Mesenchymal stem cell (in vitro differentiated cells and primary cell): Measurements from ENCODE around the gene ZNF862. TPM values are rescaled to one million over a fixed set of nuclear protein-coding genes. Genes with fewer than 3 reads are reported as not detected.
"Not testable (repeated sequence)": the region's sequence is repeated elsewhere in the genome, so short reads cannot be mapped to it uniquely, and the experiment has no call there.

Source experiments
- DNase-seq: peaks from one replicate; pipeline ENCODE4 v3.0.0-alpha.2; 2013
- H2AFZ ChIP-seq: one replicate; pipeline ENCODE4 v1.6.1; 2013; ENCODE audit warnings: low read depth, mild to moderate bottlenecking, control low read depth, inconsistent platforms, low read length, moderate library complexity
- H2AK5ac ChIP-seq: 2 replicates; pipeline ENCODE4 v1.6.1; 2013; ENCODE audit warnings: low read length, moderate library complexity, mild to moderate bottlenecking, inconsistent platforms; ENCODE audit not compliant: severe bottlenecking
- H2BK120ac ChIP-seq: one replicate; pipeline ENCODE4 v1.6.1; 2013; ENCODE audit warnings: low read depth, mild to moderate bottlenecking, inconsistent platforms, low read length, moderate library complexity
- H2BK12ac ChIP-seq, 2 experiments: one replicate each; pipeline ENCODE4 v1.6.1; 2013; ENCODE audit warnings: inconsistent platforms in 2 of 2, low read length in 2 of 2, mild to moderate bottlenecking in 2 of 2, moderate library complexity in 2 of 2, control low read depth in 1 of 2
- H2BK15ac ChIP-seq: one replicate; pipeline ENCODE4 v1.6.1; 2013; ENCODE audit warnings: mild to moderate bottlenecking, low read depth, inconsistent platforms; ENCODE audit not compliant: poor library complexity, severe bottlenecking
- H2BK5ac ChIP-seq: 2 replicates; pipeline ENCODE4 v1.6.1; 2013; ENCODE audit warnings: low read depth, mild to moderate bottlenecking, low read length, control low read depth, inconsistent platforms; ENCODE audit not compliant: poor library complexity, severe bottlenecking
- H3K14ac ChIP-seq, 2 experiments: one replicate each; pipeline ENCODE4 v1.6.1; 2013; ENCODE audit warnings: inconsistent platforms in 2 of 2, low read length in 2 of 2, control low read depth in 1 of 2, mild to moderate bottlenecking in 1 of 2, moderate library complexity in 1 of 2
- H3K18ac ChIP-seq, 2 experiments: one replicate each; pipeline ENCODE4 v1.6.1; 2013; ENCODE audit warnings: inconsistent platforms in 2 of 2, low read length in 2 of 2, control low read depth in 1 of 2, low read depth in 1 of 2, mild to moderate bottlenecking in 1 of 2
- H3K23ac ChIP-seq, 2 experiments: one replicate each; pipeline ENCODE4 v1.6.1; 2013; ENCODE audit warnings: inconsistent platforms in 2 of 2, low read length in 2 of 2, mild to moderate bottlenecking in 2 of 2, moderate library complexity in 2 of 2, control low read depth in 1 of 2
- H3K27ac ChIP-seq: 2 replicates; pipeline ENCODE4 v1.5.1; 2013; ENCODE audit warnings: mild to moderate bottlenecking, moderate library complexity, low read length, control low read depth, inconsistent platforms; ENCODE audit not compliant: poor library complexity, severe bottlenecking
- H3K27me3 ChIP-seq, 2 experiments: 2 replicates each; pipeline versions ENCODE4 v1.6.1 to v1.7.0; 2013; ENCODE audit warnings: low read length in 2 of 2, mild to moderate bottlenecking in 2 of 2, moderate library complexity in 2 of 2, control low read depth in 1 of 2, inconsistent platforms in 1 of 2; ENCODE audit not compliant: control insufficient read depth in 1 of 2, insufficient read depth in 1 of 2
- H3K36me3 ChIP-seq, 2 experiments: 2 replicates each; pipeline versions ENCODE4 v1.6.1 to v1.7.0; 2013; ENCODE audit warnings: low read length in 2 of 2, control low read depth in 1 of 2, inconsistent platforms in 1 of 2, low read depth in 1 of 2, mild to moderate bottlenecking in 1 of 2; ENCODE audit not compliant: insufficient read depth in 2 of 2, control insufficient read depth in 1 of 2
- H3K4ac ChIP-seq, 2 experiments: one replicate each; pipeline ENCODE4 v1.6.1; 2013; ENCODE audit warnings: inconsistent platforms in 2 of 2, low read length in 2 of 2, mild to moderate bottlenecking in 2 of 2, moderate library complexity in 2 of 2, control low read depth in 1 of 2, low read depth in 1 of 2
- H3K4me1 ChIP-seq: 2 replicates; pipeline ENCODE4 v1.6.1; 2013; ENCODE audit warnings: low read depth, low read length, control low read depth; ENCODE audit not compliant: control insufficient read depth, insufficient read depth
- H3K4me2 ChIP-seq: 2 replicates; pipeline ENCODE4 v1.6.1; 2013; ENCODE audit warnings: low read length, mild to moderate bottlenecking, inconsistent platforms; ENCODE audit not compliant: poor library complexity, severe bottlenecking
- H3K4me3 ChIP-seq, 2 experiments: 2 replicates each; pipeline versions ENCODE4 v1.5.1 to v1.7.0; 2013; ENCODE audit warnings: low read length in 2 of 2, mild to moderate bottlenecking in 2 of 2, control low read depth in 1 of 2, low read depth in 1 of 2; ENCODE audit not compliant: insufficient read depth in 1 of 2
- H3K79me1 ChIP-seq: replicated peaks from 2 replicates; pipeline ENCODE4 v1.6.1; 2013; ENCODE audit warnings: mild to moderate bottlenecking, control low read depth, low read length, inconsistent platforms; ENCODE audit not compliant: poor library complexity, severe bottlenecking
- H3K9ac ChIP-seq: 2 replicates; pipeline ENCODE4 v1.7.0; 2013; ENCODE audit warnings: mild to moderate bottlenecking, low read length, moderate library complexity
- H3K9me3 ChIP-seq: 2 replicates; pipeline ENCODE4 v1.7.0; 2013; ENCODE audit warnings: mild to moderate bottlenecking, low read length; ENCODE audit not compliant: control insufficient read depth
- H4K8ac ChIP-seq: one replicate; pipeline ENCODE4 v1.6.1; 2013; ENCODE audit warnings: inconsistent platforms, mild to moderate bottlenecking, low read length, moderate library complexity
- H4K91ac ChIP-seq: one replicate; pipeline ENCODE4 v1.6.1; 2013; ENCODE audit warnings: mild to moderate bottlenecking, low read length, inconsistent platforms
- WGBS: methylation state at CpG from one replicate; pipeline ENCODE4 v1.1.7; 2013; ENCODE audit warnings: mixed read lengths; 5-methylcytosine and 5-hydroxymethylcytosine counted together
- small RNA-seq: library from polyadenylated mRNA; stranded (forward); fragments of <200 nt; extraction: miRNeasy Mini kit (QIAGEN cat#:217004); gene quantifications from one replicate; pipeline ENCODE3, GENCODE V24; 2013; ENCODE audit warnings: low read depth

The ZNF862 gene

GRCh38 chr7:149910219-149910618 lies 72.0 kb downstream of the ZNF862 start:
- H3K4me2 ChIP-seq, H4K8ac ChIP-seq, H3K9ac ChIP-seq, H2BK15ac ChIP-seq, H3K23ac ChIP-seq, H3K27ac ChIP-seq, H3K27me3 ChIP-seq, H3K4me3 ChIP-seq, H2BK12ac ChIP-seq, H3K36me3 ChIP-seq, H2BK5ac ChIP-seq, H3K79me1 ChIP-seq, H4K91ac ChIP-seq, H2BK120ac ChIP-seq, H3K4ac ChIP-seq, H2AFZ ChIP-seq, H3K9me3 ChIP-seq, H2AK5ac ChIP-seq, H3K18ac ChIP-seq, DNase-seq, H3K4me1 ChIP-seq, H3K14ac ChIP-seq: not testable (repeated sequence)
- WGBS = no CpG with 5 or more reads among the region's 9 CpGs

GRCh38 chr7:149912126-149912525 lies 74.0 kb downstream of the ZNF862 start:
- H3K36me3 ChIP-seq = not testable (repeated sequence)

More at GRCh38 chr7:149912126-149912525, 74.0 kb downstream of the ZNF862 start:
- no CpG with 5 or more reads among the region's 4 CpGs for WGBS
- H4K91ac ChIP-seq, H3K4me1 ChIP-seq, H3K4ac ChIP-seq, H4K8ac ChIP-seq, H2BK5ac ChIP-seq, H3K9me3 ChIP-seq, H3K14ac ChIP-seq, DNase-seq, H2BK12ac ChIP-seq, H3K4me2 ChIP-seq, H3K27me3 ChIP-seq, H2AFZ ChIP-seq, H3K4me3 ChIP-seq, H3K18ac ChIP-seq, H3K79me1 ChIP-seq, H2BK120ac ChIP-seq, H3K23ac ChIP-seq, H3K9ac ChIP-seq, H2BK15ac ChIP-seq, H3K27ac ChIP-seq, H2AK5ac ChIP-seq: not testable (repeated sequence)

Small RNAs within 50 kb of the gene (small RNA-seq; reads per million reads assigned to genes)
- not detected for gene AC093458.1
